Measurements from ENCODE around the gene MIPEP.

The MIPEP gene

DNA sequence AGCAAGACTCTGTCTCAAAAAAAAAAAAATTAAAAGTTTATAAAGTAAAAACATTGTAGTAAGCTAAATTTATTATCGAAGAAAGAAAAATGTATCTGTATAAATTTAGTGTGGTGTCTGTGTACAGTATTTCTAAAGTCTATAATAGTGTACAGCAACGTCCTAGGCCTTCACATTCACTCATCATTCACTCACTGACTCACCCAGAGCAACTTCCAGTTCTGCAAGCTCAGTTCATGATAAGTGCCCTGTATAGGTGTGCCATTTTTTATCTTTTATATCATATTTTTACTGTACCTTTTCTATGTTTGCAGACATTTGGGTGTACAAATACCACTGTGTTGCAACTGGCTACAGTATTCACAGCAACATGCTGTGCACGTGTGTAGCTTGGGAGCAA is 200.9 kb downstream of the MIPEP start:
- in situ Hi-C loops (cut with HindIII; ENCODE audit: low sequenced_read_pairs), result no loop called here

DNA sequence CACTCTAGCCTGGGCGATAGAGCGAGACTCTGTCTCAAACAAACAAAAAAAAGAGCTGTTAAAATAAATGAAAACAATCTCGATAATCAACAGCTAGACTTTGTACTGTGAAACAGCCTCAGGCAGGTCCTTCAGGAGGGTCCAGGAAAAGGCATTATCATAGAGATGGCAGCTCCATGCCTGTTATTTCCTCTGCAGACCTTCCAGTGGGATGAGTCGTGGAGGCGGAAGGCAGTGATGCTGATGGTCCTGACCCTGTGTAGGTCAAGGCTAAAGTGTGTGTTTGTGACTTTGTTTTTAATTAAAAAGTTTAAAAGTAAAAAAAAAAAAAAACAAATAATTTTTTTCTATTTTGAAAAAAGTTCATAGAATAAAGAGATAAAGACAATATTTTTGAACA is 201.6 kb downstream of the MIPEP start:
- in situ Hi-C loops (cut with HindIII; ENCODE audit: low sequenced_read_pairs), result no loop called here

DNA sequence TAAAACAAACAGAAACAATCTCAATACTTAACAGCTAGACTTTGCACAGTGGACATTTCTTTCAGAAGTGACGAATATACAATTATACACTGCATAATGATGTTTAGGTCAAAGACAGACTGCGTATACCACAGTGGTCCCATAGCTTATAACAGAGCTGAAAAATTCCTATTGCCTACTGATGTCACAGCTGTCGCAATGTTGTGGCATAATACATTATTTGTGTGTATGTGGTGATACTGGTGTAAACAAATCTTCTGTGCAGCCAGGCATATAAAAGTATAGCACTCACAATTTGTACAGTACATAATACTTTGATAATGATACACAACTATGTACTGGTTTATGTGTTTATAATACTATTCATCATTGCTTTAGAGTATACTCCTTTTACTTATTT is 202.3 kb downstream of the MIPEP start:
- in situ Hi-C loops (cut with HindIII; ENCODE audit: low sequenced_read_pairs), result no loop called here

GRCh38 chr13:23685416-23685815 is 203.8 kb downstream of the MIPEP start:
- in situ Hi-C loops (cut with HindIII; ENCODE audit: low sequenced_read_pairs), result no loop called here

- in situ Hi-C loops (cut with HindIII; ENCODE audit: low sequenced_read_pairs), result no loop called here
Observed at GRCh38 chr13:23684647-23685046, 204.6 kb downstream of the MIPEP start.

GRCh38 chr13:23683084-23683483 is 206.1 kb downstream of the MIPEP start:
- in situ Hi-C loops (cut with HindIII; ENCODE audit: low sequenced_read_pairs), result no loop called here

DNA sequence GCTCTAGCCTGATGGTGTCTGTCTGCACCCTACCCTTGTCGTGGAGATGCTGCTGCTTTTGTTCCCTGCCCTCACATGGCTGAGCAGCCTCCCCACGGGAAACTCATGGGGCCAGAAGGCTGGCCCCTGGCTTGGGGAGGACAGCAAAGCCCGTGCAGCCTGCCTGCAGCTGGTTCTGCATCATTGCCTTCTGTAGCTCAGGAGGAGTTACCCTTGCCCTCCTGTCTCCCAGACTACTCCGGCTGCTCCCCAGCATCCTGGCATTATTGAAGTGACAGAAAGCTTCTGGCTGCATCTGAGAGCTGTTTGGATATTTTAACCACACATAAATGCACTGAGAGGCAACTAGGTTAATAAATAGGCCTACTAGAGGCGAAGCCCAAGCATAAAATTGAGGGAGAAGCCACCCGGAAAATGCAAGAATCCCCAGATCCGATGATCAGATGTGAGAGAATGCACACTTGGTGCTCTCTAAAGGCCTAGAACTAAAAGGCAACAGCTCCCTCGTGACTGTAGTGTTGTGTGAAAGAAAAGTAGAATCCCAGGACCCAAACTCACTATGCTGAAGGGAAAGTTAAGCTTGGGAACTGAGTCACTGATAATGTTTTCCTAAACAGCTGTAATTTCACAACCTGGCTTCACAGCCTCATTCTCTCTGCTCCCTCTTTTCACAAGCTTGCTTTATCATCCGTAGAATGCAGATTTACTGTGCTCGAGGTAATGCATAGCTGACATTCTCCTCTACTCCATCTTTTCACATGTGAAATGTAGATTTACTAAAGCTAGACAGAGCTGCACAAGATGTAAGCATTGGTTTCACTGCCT is 208.1 kb downstream of the MIPEP start:
- in situ Hi-C loops (cut with HindIII; ENCODE audit: low sequenced_read_pairs), result no loop called here

Data from DLD1 (cell line).